Colonic mucosa (tissue), 4 donors: ENCODE measurements around the gene LCNL1. TPM values are rescaled to one million over a fixed set of nuclear protein-coding genes. Genes with fewer than 3 reads are reported as not detected.

Experiments used
- DNase-seq: peaks from one replicate; pipeline ENCODE4 v3.0.0-alpha.2; 2020
- H3K27ac ChIP-seq: fragments of 200-600 bp; one replicate; pipeline ENCODE4 v1.8.0; 2021
- H3K27me3 ChIP-seq: fragments of 200-600 bp; one replicate; pipeline ENCODE4 v1.8.0; 2021
- H3K36me3 ChIP-seq: fragments of 200-600 bp; one replicate; pipeline ENCODE4 v1.8.0; 2021
- H3K4me1 ChIP-seq: fragments of 200-600 bp; one replicate; pipeline ENCODE4 v1.8.0; 2021; ENCODE audit warnings: mild to moderate bottlenecking
- H3K4me3 ChIP-seq: fragments of 200-600 bp; one replicate; pipeline ENCODE4 v1.8.0; 2021
- H3K9ac ChIP-seq, 2 donors: one replicate each; pipeline ENCODE4 v1.7.0; 2013; ENCODE audit warnings: control low read depth in 2 of 2, low read depth in 2 of 2, low read length in 2 of 2
- H3K9me3 ChIP-seq: fragments of 200-600 bp; one replicate; pipeline ENCODE4 v1.8.0; 2021
- CTCF ChIP-seq: fragments of 200-600 bp; IDR thresholded peaks from one replicate; pipeline ENCODE4 v1.8.0; 2022; ENCODE audit warnings: antibody characterized with exemption, mild to moderate bottlenecking
- intact Hi-C: fragments of 100-400 bp; cut with DNase I; formaldehyde crosslinking; loops from one replicate; pipeline ENCODE4 v1.14.1; 2022
- total RNA-seq, 2 donors: library from RNA; stranded (reverse); fragmentation: NEBNext Ultra II Directional in 1 of 2; extraction: Animal tissue kit (Norgen Biotek cat#: 25700) in 1 of 2; gene quantifications; one replicate each; pipeline ENCODE4 v1.2.1, GENCODE V29; 2021
- donor health status: healthy.
- donor health status: DM: no; HTN: no; CAD: no.
- donor health status: DM: no; HTN: no; CAD: no.

Gene LCNL1
- total RNA-seq, 2 donors from 2014 or later = not detected

- H3K4me3 ChIP-seq = no peak overlapping the region
- no peak for TF ChIP-seq CTCF
- no peak overlapping the region for H3K27ac ChIP-seq
- H3K9ac ChIP-seq = no peak overlapping the region
- no peaks in the 10 kb centered on the region for H3K27me3 ChIP-seq
- H3K36me3 ChIP-seq = no peaks in the 10 kb centered on the region
- DNase-seq = no peak
- H3K4me1 ChIP-seq = no peaks in the 10 kb centered on the region
- intact Hi-C loops = no loop called here
- no peaks in the 10 kb centered on the region for H3K9me3 ChIP-seq
Observed at GRCh38 chr9:137015540-137015930, 32.7 kb downstream of the LCNL1 start.

GRCh38 chr9:137015976-137016375 lies 33.2 kb downstream of the LCNL1 start:
- H3K9ac ChIP-seq = no peak overlapping the region
- no peaks in the 10 kb centered on the region for H3K36me3 ChIP-seq
- H3K4me1 ChIP-seq = no peaks in the 10 kb centered on the region
- H3K27ac ChIP-seq = no peak overlapping the region
- H3K4me3 ChIP-seq = no peak overlapping the region
- intact Hi-C loops = no loop called here
- H3K27me3 ChIP-seq = no peaks in the 10 kb centered on the region
- no peak for DNase-seq
- H3K9me3 ChIP-seq = no peaks in the 10 kb centered on the region
- no peak for TF ChIP-seq CTCF

DNA sequence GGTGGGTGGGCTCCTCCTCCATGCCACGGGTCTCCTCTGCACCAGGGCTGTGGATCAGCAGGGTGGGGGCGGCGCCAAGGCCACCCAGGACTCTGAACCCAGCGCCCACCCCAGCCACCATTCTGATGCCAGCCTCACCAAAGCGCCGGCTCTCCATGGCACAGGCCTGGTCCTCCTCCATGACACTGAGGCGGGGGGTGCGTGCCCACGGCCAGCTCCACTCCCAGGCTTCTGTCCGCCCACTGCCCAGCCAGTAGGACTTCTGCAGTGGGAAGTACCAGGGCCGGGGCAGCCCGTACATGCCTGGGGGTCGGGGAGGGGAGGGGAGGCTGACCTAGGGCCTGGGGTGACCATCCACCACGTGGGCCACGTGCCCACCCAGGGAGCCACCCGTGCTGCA lies 33.6 kb downstream of the LCNL1 start:
- intact Hi-C loops = no loop called here
- TF ChIP-seq CTCF = no peak
- no peaks in the 10 kb centered on the region for H3K9me3 ChIP-seq

DNA sequence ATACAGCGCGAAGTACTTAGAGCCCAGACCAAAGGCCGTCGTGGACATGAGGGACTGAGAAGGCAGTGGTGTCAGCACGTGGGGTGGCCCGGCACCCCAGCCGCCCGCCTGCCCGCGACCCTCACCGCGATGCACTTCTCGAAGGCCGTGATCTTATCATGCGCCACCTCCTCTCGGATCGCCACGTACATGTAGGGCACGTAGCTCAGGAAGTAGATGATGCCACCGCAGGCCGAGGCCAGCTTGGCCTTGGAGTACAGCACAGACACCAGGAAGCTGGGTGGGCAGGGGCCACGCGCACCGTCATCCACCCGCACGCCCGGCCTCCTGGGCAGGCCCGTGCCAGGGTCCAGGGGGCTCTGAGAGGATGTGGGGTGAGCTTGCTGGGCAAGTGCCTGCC lies 34.3 kb downstream of the LCNL1 start:
- DNase-seq = no peak
- intact Hi-C loops = no loop called here
- Histone ChIP-seq H3K9ac (no peak overlapping the region), H3K27ac (no peak overlapping the region), H3K4me3 (no peak overlapping the region), H3K27me3 (no peaks in the 10 kb centered on the region), H3K9me3 (no peaks in the 10 kb centered on the region), H3K4me1 (peaks cover 4% of the 10 kb centered on the region), H3K36me3 (no peaks in the 10 kb centered on the region)
- TF ChIP-seq CTCF = no peak

More for the DNA sequence above, 33.6 kb downstream of the LCNL1 start:
- Histone ChIP-seq H3K27ac (no peak overlapping the region), H3K4me1 (peaks cover 1% of the 10 kb centered on the region), H3K9ac (no peak overlapping the region), H3K36me3 (no peaks in the 10 kb centered on the region), H3K27me3 (no peaks in the 10 kb centered on the region), H3K4me3 (no peak overlapping the region)
- no peak for DNase-seq

DNA sequence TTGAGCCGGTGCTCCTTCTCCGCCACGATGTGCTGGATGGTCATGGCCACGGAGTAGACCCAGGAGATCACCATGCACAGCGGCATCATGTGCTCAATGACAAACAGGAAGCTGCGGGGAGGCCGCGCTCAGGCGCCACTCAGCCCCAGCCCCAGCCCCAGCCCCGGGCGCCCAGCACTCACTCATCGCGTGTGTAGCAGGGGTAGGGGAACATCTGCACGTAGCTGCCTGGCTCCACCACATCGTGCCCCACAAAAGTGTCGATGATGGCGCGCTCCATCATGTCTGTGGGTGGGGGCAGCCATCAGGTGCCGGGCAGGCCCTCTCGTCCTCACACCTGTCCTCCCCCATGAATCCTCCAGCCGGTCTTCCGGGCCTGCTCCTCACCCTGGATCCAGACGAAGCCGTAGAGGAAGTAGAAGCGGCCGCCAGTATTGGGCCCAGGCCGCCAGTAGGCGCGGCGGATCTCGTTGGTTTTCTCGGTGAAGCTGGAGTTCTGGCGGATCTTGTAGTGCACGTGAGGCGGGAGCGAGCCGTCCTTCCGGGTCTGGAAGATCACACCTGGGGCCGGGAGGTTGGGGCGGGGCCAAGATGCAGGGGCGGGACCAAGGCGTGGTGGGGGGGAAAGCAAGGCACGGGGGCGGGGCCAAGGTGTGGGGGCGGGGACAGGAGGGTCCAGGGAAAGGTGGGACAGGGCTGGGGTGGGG lies 35.2 kb downstream of the LCNL1 start:
- Histone ChIP-seq H3K4me1 (peaks cover 9% of the 10 kb centered on the region), H3K9ac (no peak overlapping the region), H3K9me3 (no peaks in the 10 kb centered on the region), H3K4me3 (no peak overlapping the region), H3K36me3 (no peaks in the 10 kb centered on the region), H3K27ac (no peak overlapping the region), H3K27me3 (no peaks in the 10 kb centered on the region)
- intact Hi-C loops = no loop called here
- no peak for TF ChIP-seq CTCF
- DNase-seq = no peak
